ENCODE results near the gene GNAL. TPM values are rescaled to one million over a fixed set of nuclear protein-coding genes. Genes with fewer than 3 reads are reported as not detected.
"Not testable (repeated sequence)": the region's sequence is repeated elsewhere in the genome, so short reads cannot be mapped to it uniquely, and the experiment has no call there.

Gene GNAL
- total and polyA plus RNA-seq, 5 donors = 3.5 to 9.4 (median 7.8) TPM

GRCh38 chr18:11909061-11909455 lies 220.0 kb downstream of the GNAL start:
- Histone ChIP-seq H3K27me3 (ENCODE audit: control insufficient read depth, insufficient read depth) (no peaks in the 10 kb centered on the region), H3K9me3 (ENCODE audit: control insufficient read depth, low read length) (no peaks in the 10 kb centered on the region), H3K4me1 (ENCODE audit: control insufficient read depth, insufficient read depth, low read length) (no peaks in the 10 kb centered on the region), H3K4me3 (ENCODE audit: low read length) (peak overlapping the region; percentile 85), H3K27ac (ENCODE audit: low read length) (peak overlapping the region; percentile 97)
- DNase-seq (peak in 1 of 3 donors; percentile 61), ATAC-seq (no peak)
- intact Hi-C loops (cut with DNase I) = no loop called here
- 5% methylated on average over 13 of the region's 13 CpGs for WGBS

GRCh38 chr18:11909591-11910026 lies 220.5 kb downstream of the GNAL start:
- Histone ChIP-seq H3K4me3 (ENCODE audit: low read length) (peak overlapping the region; percentile 85), H3K27ac (ENCODE audit: low read length) (peak overlapping the region; percentile 74), H3K9me3 (ENCODE audit: control insufficient read depth, low read length) (no peaks in the 10 kb centered on the region), H3K4me1 (ENCODE audit: control insufficient read depth, insufficient read depth, low read length) (no peaks in the 10 kb centered on the region), H3K27me3 (ENCODE audit: control insufficient read depth, insufficient read depth) (no peaks in the 10 kb centered on the region)
- intact Hi-C loops (cut with DNase I) = no loop called here
- ATAC-seq (peak in 1 of 2 donors; percentile 26), DNase-seq (no peak)
- WGBS = 43% methylated on average over 2 of the region's 2 CpGs

GRCh38 chr18:11916880-11917279 lies 227.8 kb downstream of the GNAL start:
- H3K9me3 ChIP-seq (ENCODE audit: control insufficient read depth, low read length); H3K27me3 ChIP-seq (ENCODE audit: control insufficient read depth, insufficient read depth); H3K4me1 ChIP-seq (ENCODE audit: control insufficient read depth, insufficient read depth, low read length); DNase-seq; intact Hi-C loops (cut with DNase I); H3K4me3 ChIP-seq (ENCODE audit: low read length); H3K27ac ChIP-seq (ENCODE audit: low read length): not testable (repeated sequence)
- ATAC-seq = peak; percentile 26 to 57
- WGBS = 57% methylated on average over 4 of the region's 4 CpGs

GRCh38 chr18:11919522-11919921 lies 230.5 kb downstream of the GNAL start:
- H3K27me3 ChIP-seq (ENCODE audit: control insufficient read depth, insufficient read depth); H3K4me3 ChIP-seq (ENCODE audit: low read length); H3K4me1 ChIP-seq (ENCODE audit: control insufficient read depth, insufficient read depth, low read length); ATAC-seq; intact Hi-C loops (cut with DNase I); H3K27ac ChIP-seq (ENCODE audit: low read length); DNase-seq; H3K9me3 ChIP-seq (ENCODE audit: control insufficient read depth, low read length): not testable (repeated sequence)
- 78% methylated on average over 5 of the region's 5 CpGs for WGBS

DNA sequence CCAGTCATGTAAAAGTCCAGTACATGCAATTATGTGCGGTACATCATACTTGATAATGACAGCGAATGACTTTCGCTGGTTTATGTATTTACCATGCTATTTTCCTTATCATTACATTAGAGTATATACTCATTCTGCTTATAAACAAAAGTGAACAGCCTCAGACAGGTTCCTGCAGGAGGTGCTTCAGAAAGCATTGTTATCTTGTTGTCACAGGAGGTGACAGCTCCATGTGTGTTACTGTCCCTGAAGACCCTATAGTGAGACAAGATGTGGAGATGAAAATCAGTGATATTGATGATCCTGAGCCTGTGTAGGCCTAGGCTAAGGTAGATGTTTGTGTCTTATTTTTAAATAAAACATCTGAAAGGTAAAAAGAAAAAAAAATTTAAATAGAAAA lies 234.4 kb downstream of the GNAL start:
- H3K27me3 ChIP-seq (ENCODE audit: control insufficient read depth, insufficient read depth) = no peaks in the 10 kb centered on the region
- H3K27ac ChIP-seq (ENCODE audit: low read length) = no peak overlapping the region
- intact Hi-C loops (cut with DNase I) = no loop called here
- no peak for DNase-seq
- no peaks in the 10 kb centered on the region for H3K9me3 ChIP-seq (ENCODE audit: control insufficient read depth, low read length)
- ATAC-seq = no peak
- H3K4me3 ChIP-seq (ENCODE audit: low read length) = no peak overlapping the region
- H3K4me1 ChIP-seq (ENCODE audit: control insufficient read depth, insufficient read depth, low read length) = no peaks in the 10 kb centered on the region
- 96% methylated on average over 3 of the region's 3 CpGs for WGBS

DNA sequence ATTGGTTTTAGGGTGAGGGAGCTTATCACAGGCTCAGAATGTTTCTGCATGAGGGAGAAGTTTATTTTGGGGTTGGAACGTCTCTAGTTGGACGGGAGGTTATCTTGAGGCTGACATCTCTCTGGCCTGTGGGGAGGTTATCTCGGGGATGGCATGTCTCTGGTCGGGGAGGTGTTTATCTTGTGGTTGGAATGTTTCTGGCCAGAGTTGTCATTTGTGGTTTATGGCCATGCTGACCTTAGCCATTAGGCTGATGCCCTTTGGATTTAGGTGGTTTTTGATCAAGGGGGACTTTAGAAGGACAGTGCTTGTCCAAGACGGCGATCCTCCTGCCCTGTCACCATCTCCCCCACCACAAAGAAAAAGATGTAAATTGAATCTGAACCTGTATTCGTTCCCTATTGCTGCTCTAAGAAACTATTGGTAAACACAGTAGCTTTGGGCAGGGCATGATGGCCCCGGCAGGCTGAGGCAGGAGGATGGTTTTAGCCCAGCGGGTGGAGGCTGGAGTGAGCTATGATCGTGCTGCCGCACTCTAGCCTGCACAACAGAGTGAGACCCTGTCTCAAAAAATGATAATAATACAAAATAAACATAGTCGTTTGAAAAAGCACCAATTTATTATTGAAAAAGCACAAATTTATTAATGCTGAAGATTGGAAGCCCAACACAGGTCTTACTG lies 236.9 kb downstream of the GNAL start:
- Histone ChIP-seq H3K4me3 (ENCODE audit: low read length) (no peak overlapping the region), H3K27me3 (ENCODE audit: control insufficient read depth, insufficient read depth) (no peaks in the 10 kb centered on the region), H3K27ac (ENCODE audit: low read length) (no peak overlapping the region), H3K9me3 (ENCODE audit: control insufficient read depth, low read length) (no peaks in the 10 kb centered on the region), H3K4me1 (ENCODE audit: control insufficient read depth, insufficient read depth, low read length) (no peaks in the 10 kb centered on the region)
- DNase-seq = no peak
- 53% methylated on average over 12 of the region's 12 CpGs for WGBS
- intact Hi-C loops (cut with DNase I) = no loop called here
- no peak for ATAC-seq

- Histone ChIP-seq H3K4me1 (ENCODE audit: control insufficient read depth, insufficient read depth, low read length) (no peaks in the 10 kb centered on the region), H3K9me3 (ENCODE audit: control insufficient read depth, low read length) (no peaks in the 10 kb centered on the region), H3K27me3 (ENCODE audit: control insufficient read depth, insufficient read depth) (no peaks in the 10 kb centered on the region), H3K27ac (ENCODE audit: low read length) (no peak overlapping the region), H3K4me3 (ENCODE audit: low read length) (no peak overlapping the region)
- intact Hi-C loops (cut with DNase I) = no loop called here
- WGBS = 40% methylated on average over 1 of the region's 1 CpG
- DNase-seq (no peak), ATAC-seq (no peak)
Observed at GRCh38 chr18:11927497-11927896, 238.4 kb downstream of the GNAL start.

- Histone ChIP-seq H3K4me3 (ENCODE audit: low read length) (no peak overlapping the region), H3K27me3 (ENCODE audit: control insufficient read depth, insufficient read depth) (no peaks in the 10 kb centered on the region), H3K9me3 (ENCODE audit: control insufficient read depth, low read length) (no peaks in the 10 kb centered on the region), H3K4me1 (ENCODE audit: control insufficient read depth, insufficient read depth, low read length) (no peaks in the 10 kb centered on the region), H3K27ac (ENCODE audit: low read length) (no peak overlapping the region)
- DNase-seq (no peak), ATAC-seq (no peak)
- 89% methylated on average over 14 of the region's 14 CpGs for WGBS
- intact Hi-C loops (cut with DNase I) = no loop called here
Observed at GRCh38 chr18:11932393-11932792, 243.3 kb downstream of the GNAL start.

Small RNA genes lying within 50 kb of the gene (microRNA-seq; reads per million reads assigned to microRNA genes)
- 0 reads per million in 2 donors for gene MIR7153

Other genes starting within 250 kb of the GNAL start
- not detected for gene SLC35G4, start 79.7 kb upstream of the GNAL start, total RNA-seq
- not detected for gene SLC35G4, start 79.7 kb upstream of the GNAL start, polyA plus RNA-seq
- gene CHMP1B, start 162.1 kb downstream of the GNAL start, total RNA-seq = 10 to 100 TPM; 28.8 to 40.3 (median 32.3) TPM
- 40.4 TPM for gene CHMP1B, start 162.1 kb downstream of the GNAL start, polyA plus RNA-seq
- 10 to 100 TPM; 29.0 to 40.6 (median 32.4) TPM for gene MPPE1, start 219.1 kb downstream of the GNAL start, total RNA-seq
- gene MPPE1, start 219.1 kb downstream of the GNAL start, polyA plus RNA-seq = 20.7 TPM

All from right cardiac atrium (tissue), 5 donors.